HUES48 (cell line): ENCODE results near the gene SLC10A3.

Experiments
- H3K27ac ChIP-seq: one replicate; pipeline ENCODE4 v1.7.0; 2013; ENCODE audit warnings: low read depth, low read length, inconsistent platforms
- H3K27me3 ChIP-seq: 2 replicates; pipeline ENCODE4 v1.6.1; 2013; ENCODE audit warnings: mild to moderate bottlenecking, low read length; ENCODE audit not compliant: control insufficient read depth, insufficient read depth
- H3K36me3 ChIP-seq: 2 replicates; pipeline ENCODE4 v1.6.1; 2013; ENCODE audit warnings: low read length; ENCODE audit not compliant: control insufficient read depth, insufficient read depth
- H3K4me1 ChIP-seq: 2 replicates; pipeline ENCODE4 v1.6.1; 2013; ENCODE audit warnings: mild to moderate bottlenecking, low read length; ENCODE audit not compliant: control insufficient read depth, insufficient read depth
- H3K4me3 ChIP-seq: 2 replicates; pipeline ENCODE4 v1.5.1; 2013; ENCODE audit warnings: mild to moderate bottlenecking, low read depth, low read length
- H3K9ac ChIP-seq: 2 replicates; pipeline ENCODE4 v1.6.1; 2013; ENCODE audit warnings: mild to moderate bottlenecking, low read depth, low read length, moderate library complexity
- H3K9me3 ChIP-seq: 2 replicates; pipeline ENCODE4 v1.6.1; 2013; ENCODE audit warnings: low read length; ENCODE audit not compliant: control insufficient read depth, insufficient read depth

Gene SLC10A3

DNA sequence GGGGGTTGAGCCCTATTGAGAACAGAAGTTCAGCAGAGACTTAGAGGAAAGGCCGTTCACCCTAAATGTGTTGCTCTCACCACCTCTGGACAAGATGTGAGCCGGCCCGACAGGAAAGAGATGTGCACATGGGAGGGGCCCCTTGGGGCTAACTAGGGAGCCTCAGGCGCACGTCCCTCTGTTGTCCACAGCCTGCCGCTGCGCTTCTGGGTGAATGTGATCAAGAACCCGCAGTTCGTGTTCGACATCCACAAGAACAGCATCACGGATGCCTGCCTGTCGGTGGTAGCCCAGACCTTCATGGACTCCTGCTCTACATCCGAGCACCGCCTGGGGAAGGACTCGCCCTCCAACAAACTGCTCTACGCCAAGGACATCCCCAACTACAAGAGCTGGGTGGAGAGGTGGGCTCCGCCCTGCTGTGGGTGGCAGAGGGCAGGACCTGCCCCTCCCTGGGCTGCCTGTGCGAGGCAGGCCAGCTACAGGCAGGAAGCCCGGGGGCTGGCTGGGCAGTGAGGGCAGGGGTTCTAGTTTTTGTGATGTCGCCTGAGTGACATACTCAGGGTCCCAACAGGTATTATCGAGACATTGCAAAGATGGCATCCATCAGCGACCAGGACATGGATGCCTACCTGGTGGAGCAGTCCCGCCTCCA, 19.4 kb downstream of the SLC10A3 start:
- no peak overlapping the region for H3K27ac ChIP-seq
- H3K4me1 ChIP-seq: no peaks in the 10 kb centered on the region
- H3K9me3 ChIP-seq: peaks cover 43% of the 10 kb centered on the region

DNA sequence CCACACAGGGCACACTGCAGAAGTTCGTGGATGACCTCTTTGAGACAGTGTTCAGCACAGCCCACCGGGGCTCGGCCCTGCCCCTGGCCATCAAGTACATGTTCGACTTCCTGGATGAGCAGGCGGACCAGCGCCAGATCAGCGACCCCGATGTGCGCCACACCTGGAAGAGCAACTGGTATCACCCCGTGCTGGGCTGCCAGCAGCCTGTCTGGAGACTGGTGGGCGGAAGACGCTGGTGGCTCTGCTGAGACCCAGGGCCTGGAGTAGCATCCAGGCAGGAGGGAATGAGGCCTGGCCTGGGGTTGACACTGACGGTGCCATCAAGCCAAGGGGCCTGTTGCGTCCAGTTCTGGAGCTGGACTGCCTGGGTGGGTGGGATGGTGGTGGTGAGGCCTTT, 20.0 kb downstream of the SLC10A3 start:
- Histone ChIP-seq H3K4me1 (no peaks in the 10 kb centered on the region), H3K9ac (no peak overlapping the region), H3K27me3 (no peaks in the 10 kb centered on the region), H3K9me3 (peaks cover 43% of the 10 kb centered on the region), H3K4me3 (no peak overlapping the region), H3K27ac (no peak overlapping the region), H3K36me3 (peaks cover 29% of the 10 kb centered on the region)

More for the DNA sequence above, 19.4 kb downstream of the SLC10A3 start:
- peaks cover 27% of the 10 kb centered on the region for H3K36me3 ChIP-seq
- no peaks in the 10 kb centered on the region for H3K27me3 ChIP-seq
- H3K4me3 ChIP-seq: no peak overlapping the region
- H3K9ac ChIP-seq: no peak overlapping the region

DNA sequence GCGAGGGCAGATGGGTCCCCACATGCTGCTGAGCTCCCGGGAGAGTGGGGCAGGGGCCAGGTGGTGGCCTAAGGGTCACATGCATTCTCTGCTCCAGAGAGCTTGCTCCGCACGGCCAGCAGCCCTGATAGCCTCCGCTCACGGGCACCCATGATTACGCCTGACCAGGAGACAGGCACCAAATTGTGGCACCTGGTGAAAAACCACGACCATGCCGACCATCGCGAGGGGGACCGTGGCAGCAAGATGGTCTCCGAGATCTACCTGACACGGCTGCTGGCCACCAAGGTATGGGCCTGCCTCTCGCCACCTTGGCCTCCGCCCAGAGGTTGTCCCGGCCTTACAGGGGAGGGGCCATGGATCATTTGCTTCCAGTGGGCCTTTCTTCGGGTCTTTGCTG, 20.5 kb downstream of the SLC10A3 start:
- peaks cover 32% of the 10 kb centered on the region for H3K36me3 ChIP-seq
- H3K9ac ChIP-seq: no peak overlapping the region
- H3K9me3 ChIP-seq: peaks cover 43% of the 10 kb centered on the region
- H3K4me1 ChIP-seq: no peaks in the 10 kb centered on the region
- no peaks in the 10 kb centered on the region for H3K27me3 ChIP-seq
- no peak overlapping the region for H3K27ac ChIP-seq
- H3K4me3 ChIP-seq: no peak overlapping the region

DNA sequence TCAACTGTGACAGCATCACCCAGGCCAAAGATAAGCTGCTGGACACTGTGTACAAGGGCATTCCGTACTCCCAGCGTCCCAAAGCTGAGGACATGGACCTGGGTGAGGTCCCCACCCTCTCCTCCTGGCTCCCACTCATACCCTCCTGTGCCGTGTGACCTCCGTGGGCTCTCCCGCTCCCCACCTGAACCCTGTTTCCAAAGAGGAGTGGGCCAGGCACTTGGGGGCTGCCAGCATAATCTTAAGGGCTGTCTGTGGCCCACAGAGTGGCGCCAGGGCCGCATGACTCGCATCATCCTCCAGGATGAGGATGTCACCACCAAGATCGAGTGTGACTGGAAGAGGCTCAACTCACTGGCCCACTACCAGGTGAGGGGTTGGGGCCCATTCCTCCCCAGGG, 21.3 kb downstream of the SLC10A3 start:
- no peak overlapping the region for H3K9ac ChIP-seq
- H3K4me3 ChIP-seq: no peak overlapping the region
- H3K4me1 ChIP-seq: no peaks in the 10 kb centered on the region
- peaks cover 46% of the 10 kb centered on the region for H3K9me3 ChIP-seq
- H3K27me3 ChIP-seq: no peaks in the 10 kb centered on the region
- H3K36me3 ChIP-seq: peaks cover 36% of the 10 kb centered on the region
- H3K27ac ChIP-seq: no peak overlapping the region

DNA sequence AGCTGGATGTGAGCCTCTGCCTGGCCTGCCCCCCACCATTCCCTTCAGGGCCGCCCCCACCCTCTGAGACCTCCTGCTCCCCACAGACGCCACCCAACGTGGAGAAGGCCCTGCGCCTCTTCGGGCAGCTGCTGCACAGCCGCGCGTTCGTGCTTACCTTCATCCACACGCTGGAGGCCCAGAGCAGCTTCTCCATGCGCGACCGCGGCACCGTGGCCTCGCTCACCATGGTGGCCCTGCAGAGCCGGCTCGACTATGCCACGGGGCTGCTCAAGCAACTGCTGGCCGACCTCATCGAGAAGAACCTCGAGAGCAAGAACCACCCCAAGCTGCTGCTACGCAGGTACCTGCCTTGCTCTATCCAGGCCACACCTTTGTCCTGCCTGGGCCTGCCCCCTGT, 22.2 kb downstream of the SLC10A3 start:
- no peak overlapping the region for H3K27ac ChIP-seq
- peaks cover 37% of the 10 kb centered on the region for H3K36me3 ChIP-seq
- H3K9ac ChIP-seq: no peak overlapping the region
- H3K4me3 ChIP-seq: no peak overlapping the region
- H3K4me1 ChIP-seq: no peaks in the 10 kb centered on the region
- peaks cover 40% of the 10 kb centered on the region for H3K9me3 ChIP-seq
- no peaks in the 10 kb centered on the region for H3K27me3 ChIP-seq

DNA sequence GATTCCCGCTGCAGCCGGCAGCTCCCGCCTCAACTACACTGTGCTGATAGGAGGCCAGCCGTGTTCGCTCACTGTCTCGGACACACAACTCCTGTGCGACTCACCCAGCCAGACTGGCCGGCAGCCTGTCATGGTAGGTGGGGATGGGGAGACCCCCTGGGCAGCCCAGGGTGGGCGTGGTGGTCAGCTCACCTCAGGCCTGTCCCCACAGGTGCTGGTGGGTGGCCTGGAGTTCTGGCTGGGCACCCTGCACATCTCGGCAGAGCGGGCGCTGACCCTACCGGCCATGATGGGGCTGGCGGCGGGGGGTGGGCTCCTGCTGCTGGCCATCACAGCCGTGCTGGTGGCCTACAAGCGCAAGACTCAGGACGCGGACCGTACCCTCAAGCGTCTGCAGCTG, 22.9 kb downstream of the SLC10A3 start:
- Histone ChIP-seq H3K27me3 (no peaks in the 10 kb centered on the region), H3K9ac (no peak overlapping the region), H3K4me1 (no peaks in the 10 kb centered on the region), H3K9me3 (peaks cover 46% of the 10 kb centered on the region), H3K27ac (no peak overlapping the region), H3K4me3 (no peak overlapping the region), H3K36me3 (peaks cover 44% of the 10 kb centered on the region)

DNA sequence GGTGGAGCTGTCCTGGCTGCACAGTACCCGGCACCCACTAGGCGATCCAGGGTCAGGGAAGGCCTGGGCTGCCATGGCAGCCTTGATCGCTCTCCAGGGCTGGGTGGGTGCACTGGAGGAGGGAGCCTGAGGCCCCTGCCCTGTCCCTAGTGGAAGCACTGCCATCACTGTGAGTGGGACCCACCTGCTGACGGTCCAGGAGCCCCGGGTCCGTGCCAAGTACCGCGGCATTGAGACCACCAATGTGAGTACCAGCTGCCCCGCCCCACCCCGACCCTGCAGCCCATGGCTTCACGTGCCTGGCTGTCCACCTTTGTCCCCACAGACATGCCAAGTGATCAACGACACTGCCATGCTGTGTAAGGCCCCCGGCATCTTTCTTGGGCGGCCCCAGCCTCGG, 23.5 kb downstream of the SLC10A3 start:
- H3K9ac ChIP-seq: no peak overlapping the region
- no peak overlapping the region for H3K27ac ChIP-seq
- peaks cover 45% of the 10 kb centered on the region for H3K36me3 ChIP-seq
- H3K4me3 ChIP-seq: no peak overlapping the region
- H3K9me3 ChIP-seq: peaks cover 50% of the 10 kb centered on the region
- H3K4me1 ChIP-seq: no peaks in the 10 kb centered on the region
- H3K27me3 ChIP-seq: no peaks in the 10 kb centered on the region

DNA sequence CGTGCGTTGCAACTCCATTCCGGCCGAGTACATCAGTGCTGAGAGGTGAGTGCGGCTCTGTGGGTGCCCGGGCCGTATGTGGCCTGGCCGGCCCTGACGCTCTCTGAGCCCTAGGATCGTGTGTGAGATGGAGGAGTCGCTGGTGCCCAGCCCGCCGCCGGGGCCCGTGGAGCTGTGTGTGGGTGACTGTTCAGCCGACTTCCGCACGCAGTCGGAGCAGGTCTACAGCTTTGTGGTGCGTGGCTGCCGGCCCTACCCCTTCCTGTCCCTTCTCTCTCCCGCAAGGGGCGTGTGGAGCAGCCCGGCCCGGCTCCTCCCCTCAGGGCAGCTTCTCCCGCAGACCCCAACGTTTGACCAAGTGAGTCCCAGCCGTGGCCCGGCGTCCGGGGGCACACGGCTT, 24.4 kb downstream of the SLC10A3 start:
- Histone ChIP-seq H3K9me3 (peaks cover 49% of the 10 kb centered on the region), H3K4me3 (no peak overlapping the region), H3K27me3 (no peaks in the 10 kb centered on the region), H3K4me1 (no peaks in the 10 kb centered on the region), H3K27ac (no peak overlapping the region), H3K36me3 (peaks cover 46% of the 10 kb centered on the region), H3K9ac (no peak overlapping the region)

DNA sequence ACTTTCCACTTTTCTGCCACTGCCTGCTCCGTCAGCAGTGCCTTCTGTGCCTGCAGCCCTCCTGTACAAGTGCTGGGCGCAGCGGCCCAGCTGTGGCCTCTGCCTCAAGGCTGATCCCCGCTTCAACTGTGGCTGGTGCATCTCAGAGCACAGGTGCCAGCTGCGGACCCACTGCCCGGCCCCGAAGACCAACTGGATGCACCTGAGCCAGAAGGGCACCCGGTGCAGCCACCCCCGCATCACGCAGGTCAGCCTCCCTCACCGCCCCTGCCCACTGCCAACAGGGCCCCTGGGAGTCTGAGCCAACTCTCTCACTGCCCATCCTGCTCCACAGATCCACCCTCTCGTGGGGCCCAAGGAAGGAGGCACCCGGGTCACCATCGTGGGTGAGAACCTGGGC, 24.8 kb downstream of the SLC10A3 start:
- Histone ChIP-seq H3K36me3 (peaks cover 46% of the 10 kb centered on the region; the same call in 1 of the 2 replicates), H3K9me3 (peaks cover 48% of the 10 kb centered on the region), H3K4me1 (no peaks in the 10 kb centered on the region), H3K27me3 (no peaks in the 10 kb centered on the region), H3K9ac (no peak overlapping the region), H3K4me3 (no peak overlapping the region), H3K27ac (no peak overlapping the region)

DNA sequence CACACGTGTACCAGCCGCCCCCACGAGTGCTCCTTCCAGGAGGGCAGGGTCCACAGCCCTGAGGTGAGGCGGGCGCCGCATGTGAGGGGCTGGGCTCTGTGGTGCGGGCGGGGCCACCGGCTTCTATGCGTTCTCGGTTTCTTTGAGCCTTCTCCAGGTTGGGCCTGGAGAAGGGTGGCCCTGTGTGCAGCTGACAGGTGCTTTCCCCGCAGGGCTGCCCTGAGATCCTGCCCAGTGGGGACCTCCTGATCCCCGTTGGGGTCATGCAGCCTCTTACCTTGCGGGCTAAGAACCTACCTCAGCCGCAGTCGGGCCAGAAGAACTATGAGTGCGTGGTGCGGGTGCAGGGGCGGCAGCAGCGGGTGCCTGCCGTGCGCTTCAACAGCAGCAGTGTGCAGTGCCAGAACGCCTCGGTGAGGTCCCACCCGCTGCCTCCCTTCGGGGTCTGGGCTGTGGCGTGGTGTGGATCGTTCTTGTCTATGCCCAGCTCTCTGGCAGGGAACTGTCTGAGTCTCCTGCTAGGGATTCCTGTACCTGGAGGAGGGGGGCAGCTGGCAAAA, 25.5 kb downstream of the SLC10A3 start:
- Histone ChIP-seq H3K4me1 (no peaks in the 10 kb centered on the region), H3K4me3 (no peak overlapping the region), H3K9me3 (peaks cover 46% of the 10 kb centered on the region), H3K36me3 (peaks cover 42% of the 10 kb centered on the region; the same call in 1 of the 2 replicates), H3K9ac (no peak overlapping the region), H3K27ac (no peak overlapping the region), H3K27me3 (no peaks in the 10 kb centered on the region)

DNA sequence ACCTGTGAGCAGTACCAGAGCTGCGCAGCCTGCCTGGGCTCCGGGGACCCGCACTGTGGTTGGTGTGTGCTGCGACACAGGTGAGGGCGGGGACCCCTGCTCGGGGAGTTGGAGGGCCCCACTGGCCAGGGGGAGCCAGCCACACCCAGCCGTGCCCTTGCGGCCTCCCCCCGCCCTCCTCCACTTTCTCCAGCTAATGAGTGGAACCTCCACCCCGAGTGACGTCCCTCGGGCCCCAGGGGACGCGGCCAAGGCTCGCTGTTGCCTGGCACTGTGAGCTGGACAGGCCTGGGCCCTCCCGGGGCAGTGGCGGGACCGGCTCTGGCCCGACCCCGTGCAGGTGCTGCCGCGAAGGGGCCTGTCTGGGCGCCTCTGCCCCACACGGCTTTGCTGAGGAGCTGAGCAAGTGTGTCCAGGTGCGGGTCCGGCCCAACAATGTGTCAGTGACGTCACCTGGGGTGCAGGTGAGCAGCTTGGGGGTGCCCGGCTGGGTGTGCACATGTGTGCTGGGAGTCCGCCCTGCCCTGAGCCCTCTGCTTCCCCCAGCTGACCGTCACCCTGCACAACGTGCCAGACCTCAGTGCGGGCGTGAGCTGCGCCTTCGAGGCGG, 26.7 kb downstream of the SLC10A3 start:
- no peaks in the 10 kb centered on the region for H3K27me3 ChIP-seq
- no peaks in the 10 kb centered on the region for H3K4me1 ChIP-seq
- H3K9ac ChIP-seq: no peak overlapping the region
- peaks cover 35% of the 10 kb centered on the region; the same call in 1 of the 2 replicates for H3K36me3 ChIP-seq
- H3K9me3 ChIP-seq: peaks cover 37% of the 10 kb centered on the region; the same call in 1 of the 2 replicates
- no peak overlapping the region for H3K27ac ChIP-seq
- H3K4me3 ChIP-seq: no peak overlapping the region
